NB4 (cell line): ENCODE data around the gene IL13.

Experiments used
- DNase-seq: peaks from one replicate; pipeline ENCODE4 v3.0.0; 2010; ENCODE audit warnings: low read depth
- H3K4me3 ChIP-seq: one replicate; pipeline ENCODE4 v1.5.1; 2011; ENCODE audit warnings: mild to moderate bottlenecking, low read depth, low read length, moderate library complexity
- CTCF ChIP-seq: IDR thresholded peaks from one replicate; pipeline ENCODE4 v1.5.1; 2012; ENCODE audit warnings: low read depth, low read length
- MAX ChIP-seq: IDR thresholded peaks from 2 replicates; pipeline ENCODE4 v1.6.1; 2011; ENCODE audit warnings: low read depth, low read length
- MYC ChIP-seq: IDR thresholded peaks from 2 replicates; pipeline ENCODE4 v1.6.1; 2011; ENCODE audit warnings: low read depth, low read length
- POLR2A ChIP-seq: IDR thresholded peaks from 2 replicates; pipeline ENCODE4 v1.6.1; 2011; ENCODE audit warnings: mild to moderate bottlenecking; ENCODE audit not compliant: insufficient read length; ENCODE audit errors: extremely low read depth

Gene IL13

DNA sequence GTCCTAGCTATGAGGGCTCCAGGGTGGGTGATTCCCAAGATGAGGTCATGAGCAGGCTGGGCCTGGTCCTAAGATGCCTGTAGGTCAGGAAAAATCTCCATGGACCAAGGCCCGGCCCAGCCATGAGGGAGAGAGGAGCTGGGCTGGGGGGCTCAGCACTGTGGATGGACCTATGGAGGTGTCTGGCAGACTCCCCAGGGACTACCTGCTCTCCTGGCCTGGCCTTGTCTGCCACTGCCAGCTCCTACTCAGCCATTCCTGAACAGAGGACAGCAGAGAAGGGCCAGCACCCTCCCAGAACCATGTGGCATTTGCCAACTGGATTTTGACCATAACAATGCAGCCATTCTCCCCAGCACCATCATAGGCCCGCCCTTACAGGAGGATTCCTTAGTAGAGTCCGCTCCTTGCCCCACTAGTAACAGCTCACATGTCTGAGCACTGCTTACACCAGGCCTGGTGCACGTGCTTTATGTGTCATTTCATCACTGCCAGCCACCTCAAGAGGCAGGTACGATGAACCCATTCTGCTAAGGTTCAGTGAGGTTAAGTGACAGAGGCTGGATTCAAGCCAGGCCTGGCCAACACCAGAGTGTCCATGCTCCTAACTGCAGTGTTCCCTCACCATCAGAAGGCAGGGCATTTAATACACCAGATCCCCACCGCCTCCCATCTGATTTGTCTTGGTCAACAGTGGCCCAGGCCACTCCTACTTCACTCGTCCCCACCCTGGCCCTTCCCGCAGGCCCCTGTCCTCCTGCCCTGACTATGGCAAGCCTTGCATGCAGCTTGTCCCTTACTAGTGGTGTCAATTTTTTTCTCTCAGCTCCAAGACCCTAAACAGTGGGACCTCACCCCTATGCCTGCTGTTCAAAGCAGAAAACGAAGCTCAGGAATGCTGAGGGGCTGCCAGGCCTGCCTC, 669 bp downstream of the IL13 start:
- DNase-seq = no peak
- TF ChIP-seq MAX (no peak), MYC (no peak), POLR2A (no peak), CTCF (no peak)
- no peak overlapping the region for H3K4me3 ChIP-seq

DNA sequence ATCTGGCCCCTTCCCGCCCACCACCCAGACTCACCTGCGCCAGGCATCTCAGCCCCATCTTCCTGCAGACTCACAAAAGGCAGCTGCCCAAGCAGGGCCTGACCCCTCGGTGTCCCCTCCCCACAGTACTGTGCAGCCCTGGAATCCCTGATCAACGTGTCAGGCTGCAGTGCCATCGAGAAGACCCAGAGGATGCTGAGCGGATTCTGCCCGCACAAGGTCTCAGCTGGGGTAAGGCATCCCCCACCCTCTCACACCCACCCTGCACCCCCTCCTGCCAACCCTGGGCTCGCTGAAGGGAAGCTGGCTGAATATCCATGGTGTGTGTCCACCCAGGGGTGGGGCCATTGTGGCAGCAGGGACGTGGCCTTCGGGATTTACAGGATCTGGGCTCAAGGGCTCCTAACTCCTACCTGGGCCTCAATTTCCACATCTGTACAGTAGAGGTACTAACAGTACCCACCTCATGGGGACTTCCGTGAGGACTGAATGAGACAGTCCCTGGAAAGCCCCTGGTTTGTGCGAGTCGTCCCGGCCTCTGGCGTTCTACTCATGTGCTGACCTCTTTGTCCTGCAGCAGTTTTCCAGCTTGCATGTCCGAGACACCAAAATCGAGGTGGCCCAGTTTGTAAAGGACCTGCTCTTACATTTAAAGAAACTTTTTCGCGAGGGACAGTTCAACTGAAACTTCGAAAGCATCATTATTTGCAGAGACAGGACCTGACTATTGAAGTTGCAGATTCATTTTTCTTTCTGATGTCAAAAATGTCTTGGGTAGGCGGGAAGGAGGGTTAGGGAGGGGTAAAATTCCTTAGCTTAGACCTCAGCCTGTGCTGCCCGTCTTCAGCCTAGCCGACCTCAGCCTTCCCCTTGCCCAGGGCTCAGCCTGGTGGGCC, 1.9 kb downstream of the IL13 start:
- DNase-seq = no peak
- TF ChIP-seq MAX = no peak
- TF ChIP-seq MYC = no peak
- TF ChIP-seq CTCF = no peak
- TF ChIP-seq POLR2A = no peak
- H3K4me3 ChIP-seq = no peak overlapping the region

- peak; percentile 80 for DNase-seq
- 0 out of 2 replicates have a peak, but pooled peaks have one; percentile 59 for TF ChIP-seq MYC
- 0 out of 2 replicates have a peak, but pooled peaks have one; percentile 5 for TF ChIP-seq MAX
- no peak for TF ChIP-seq POLR2A
- no peak for TF ChIP-seq CTCF
- H3K4me3 ChIP-seq = no peak overlapping the region
These were observed 3.4 kb downstream of the IL13 start for GRCh38 chr5:132661231-132662003.

GRCh38 chr5:132662004-132662401, 4.0 kb downstream of the IL13 start:
- no peak overlapping the region for H3K4me3 ChIP-seq
- TF ChIP-seq MYC = no peak
- no peak for TF ChIP-seq POLR2A
- TF ChIP-seq CTCF = no peak
- TF ChIP-seq MAX = no peak
- peak; percentile 25 for DNase-seq
